G401 (cell line): Measurements from ENCODE around the gene SOX8. TPM values are rescaled to one million over a fixed set of nuclear protein-coding genes. Genes with fewer than 3 reads are reported as not detected.

Experiments
- DNase-seq: peaks from one replicate; pipeline ENCODE4 v3.0.0-alpha.2; 2015; ENCODE audit warnings: low spot score
- in situ Hi-C: cut with HindIII; loops from 2 replicates; pipeline ENCODE4 v1.10.0; 2016; ENCODE audit warnings: low sequenced_read_pairs, mixed read lengths
- total RNA-seq: library from RNA; depleted of rRNA; stranded (reverse); fragments of >200 nt; shearing (Covaris generic); gene quantifications from 2 replicates; pipeline ENCODE4 v1.2.3, GENCODE V29; 2014; rRNA removed

Gene SOX8
- total RNA-seq, 1 experiment from 2014 or later = 72.7 TPM

DNA sequence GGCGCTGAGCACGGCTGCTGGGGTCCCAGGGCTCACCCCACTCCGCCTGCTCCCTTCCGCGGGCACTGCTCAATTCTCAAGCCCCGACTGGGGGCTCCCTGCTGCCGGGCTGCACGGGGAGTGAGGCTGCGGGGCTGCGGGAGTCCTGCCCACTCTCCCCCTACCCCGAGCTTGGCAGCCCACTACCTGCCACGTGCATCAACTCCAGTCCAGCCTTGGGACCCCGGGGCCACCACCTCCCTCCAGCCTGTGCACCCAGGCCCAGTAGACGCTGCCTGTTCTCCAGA is 47.6 kb downstream of the SOX8 start:
- DNase-seq = no peak
- in situ Hi-C loops = no loop called here

DNA sequence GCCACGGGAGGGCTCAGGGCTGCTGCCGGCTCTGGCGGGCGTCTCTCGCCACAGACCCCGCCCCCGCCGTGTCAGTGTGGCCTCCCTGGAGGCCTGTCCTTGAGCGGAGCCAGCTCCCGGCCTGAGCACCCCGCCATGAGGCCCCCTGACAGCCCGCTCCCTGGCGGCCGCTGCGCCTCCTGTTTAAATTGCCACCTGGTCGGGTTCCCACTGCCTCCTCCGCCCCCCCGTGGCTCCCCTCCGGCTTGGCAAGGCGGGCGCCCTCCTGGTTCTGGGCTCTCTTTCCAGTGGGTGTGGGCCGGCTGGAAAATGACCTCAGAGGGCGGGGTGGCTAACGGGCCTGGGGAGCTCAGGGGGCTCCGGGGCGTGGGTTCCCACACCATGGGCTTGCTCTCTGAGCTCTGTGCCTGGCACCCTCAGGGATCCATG is 48.9 kb downstream of the SOX8 start:
- in situ Hi-C loops = no loop called here
- DNase-seq = no peak

DNA sequence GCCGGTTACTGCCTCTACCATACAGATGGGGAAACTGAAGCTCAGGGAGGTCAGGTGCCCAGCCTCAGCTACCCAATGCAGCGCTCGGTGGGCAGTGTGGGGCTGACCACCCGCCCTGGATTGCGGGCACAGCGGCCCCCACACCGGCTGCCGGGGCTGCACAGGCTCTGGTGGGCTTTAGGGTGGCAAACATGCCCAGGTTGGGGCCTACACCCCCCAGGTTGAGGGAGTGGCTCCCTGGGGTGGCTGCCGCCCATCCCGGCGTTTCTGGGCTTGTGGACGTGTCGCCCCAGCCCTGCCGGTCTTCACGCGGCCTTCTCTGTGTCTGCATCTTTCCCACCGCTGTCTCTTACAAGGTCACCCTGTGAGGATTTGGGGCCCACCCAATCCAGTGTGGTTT is 50.1 kb downstream of the SOX8 start:
- DNase-seq = no peak
- in situ Hi-C loops = no loop called here

DNA sequence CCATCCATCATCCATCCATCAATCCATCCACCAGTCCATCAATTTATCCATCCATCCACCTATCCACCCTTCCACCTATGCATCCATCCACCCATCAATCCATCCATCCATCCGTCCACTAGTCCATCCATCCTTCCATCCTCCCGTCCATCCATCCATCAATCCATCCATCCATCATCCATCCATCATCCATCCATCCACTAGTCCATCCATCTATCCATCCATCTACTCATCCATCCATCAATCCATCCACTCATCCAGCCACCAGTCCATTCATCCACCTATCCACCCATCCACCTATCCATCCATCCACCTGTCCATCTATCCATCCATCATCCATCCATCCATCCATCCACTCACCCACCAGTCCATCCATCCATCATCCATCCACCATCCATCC is 51.0 kb downstream of the SOX8 start:
- no peak for DNase-seq
- in situ Hi-C loops = no loop called here

DNA sequence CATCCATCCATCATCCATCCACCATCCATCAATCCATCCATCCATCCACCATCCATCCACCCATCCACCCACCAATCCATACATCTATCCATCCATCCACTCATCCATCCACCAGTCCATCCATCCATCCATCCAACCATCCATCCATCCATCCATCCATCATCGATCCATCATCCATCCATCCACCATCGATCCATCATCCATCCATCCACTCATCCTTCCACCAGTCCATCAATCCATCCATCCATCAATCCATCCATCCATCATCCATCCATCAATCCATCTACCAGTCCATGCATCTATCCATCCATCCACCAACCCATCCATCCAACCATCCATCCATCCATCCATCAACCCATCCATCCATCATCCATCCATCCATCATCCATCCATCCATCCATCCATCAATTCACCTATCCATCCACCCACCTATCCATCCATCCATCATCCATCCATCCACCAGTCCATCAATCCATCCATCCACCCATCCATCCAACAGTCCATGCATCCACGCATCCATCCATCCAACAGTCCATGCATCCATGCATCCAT is 51.6 kb downstream of the SOX8 start:
- in situ Hi-C loops = no loop called here
- no peak for DNase-seq

DNA sequence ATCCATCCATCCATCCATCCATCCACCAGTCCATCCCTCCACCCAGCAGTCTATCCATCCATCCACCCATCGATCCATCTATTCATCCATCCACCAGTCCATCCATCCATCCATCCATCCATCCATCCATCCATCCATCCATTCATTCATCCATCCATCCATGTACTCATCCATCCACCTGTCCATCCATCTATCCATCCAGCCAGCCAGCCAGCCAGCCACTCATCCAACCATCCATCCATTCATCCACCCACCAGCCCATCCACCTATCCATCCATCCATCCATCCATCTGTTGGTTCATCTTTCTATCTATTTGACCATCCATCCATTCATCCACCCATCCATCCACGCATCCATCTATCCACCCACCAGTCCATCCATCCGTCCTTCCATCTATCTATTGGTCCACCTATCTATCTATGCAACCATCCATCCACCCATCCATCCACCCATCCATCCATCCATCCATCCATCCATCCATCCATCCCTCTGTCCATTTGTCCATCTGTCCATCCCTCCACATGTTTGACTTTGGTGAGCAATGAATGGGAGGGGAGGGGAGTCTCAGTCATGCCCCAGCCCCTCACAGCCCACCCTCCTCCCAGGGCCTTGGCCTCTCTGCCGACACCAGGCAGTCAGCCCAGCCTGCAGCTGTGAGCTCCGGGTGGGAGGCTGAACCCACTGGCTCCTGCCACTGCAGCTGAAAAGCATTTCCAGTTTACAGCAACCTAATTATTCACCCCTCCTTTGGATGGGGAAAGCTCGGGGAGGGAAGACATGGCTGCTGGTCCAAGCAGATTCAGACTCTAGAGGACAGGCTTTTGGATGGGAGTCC is 52.9 kb downstream of the SOX8 start:
- in situ Hi-C loops = loop anchor here (5.0 kb wide), 1 partner anchor 47 kb away; no protein-coding TSS in a partner anchor
- no peak for DNase-seq

DNA sequence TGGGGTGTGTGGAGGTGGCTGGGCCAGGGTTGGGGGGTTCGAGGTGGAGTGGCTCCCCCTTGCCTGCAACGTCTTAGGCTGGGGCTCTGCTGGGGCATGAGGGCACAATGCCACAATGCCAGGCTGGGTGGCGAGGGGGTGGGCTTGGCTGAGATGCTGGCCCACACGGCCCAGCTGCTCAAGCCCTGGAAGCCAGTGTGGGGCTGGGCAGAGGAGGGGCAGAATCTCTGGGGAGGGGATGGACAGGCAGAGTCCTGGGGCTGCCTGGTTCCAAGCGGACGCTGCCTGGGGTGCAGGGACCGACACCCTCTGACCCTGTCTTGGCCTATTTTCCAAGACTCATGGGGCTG is 53.5 kb downstream of the SOX8 start:
- in situ Hi-C loops = loop anchor here (5.0 kb wide), 1 partner anchor 48 kb away; no protein-coding TSS in a partner anchor
- DNase-seq = no peak

DNA sequence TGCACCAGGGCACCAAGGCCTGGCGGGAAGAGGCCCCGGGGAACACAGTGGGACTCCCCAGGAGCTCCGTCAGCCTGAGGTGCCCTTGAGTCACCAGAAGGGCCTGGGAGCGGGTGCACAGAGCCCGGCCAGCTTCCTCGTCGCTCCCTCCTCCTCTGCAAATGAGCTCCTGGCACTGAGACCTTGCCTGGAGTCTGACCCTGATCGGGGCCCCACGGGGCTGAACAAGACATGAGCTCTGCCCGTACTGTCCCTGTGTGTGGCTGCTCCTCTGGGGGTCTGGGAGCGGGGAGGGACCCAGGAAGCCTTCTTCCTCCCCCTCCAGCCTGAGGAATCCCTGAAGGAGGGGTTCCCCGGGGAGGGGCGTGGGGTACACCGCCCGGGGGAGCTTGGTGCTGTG is 54.6 kb downstream of the SOX8 start:
- no peak for DNase-seq
- in situ Hi-C loops = loop anchor here (5.0 kb wide), 1 partner anchor 49 kb away; no protein-coding TSS in a partner anchor

Other genes with a start within 250 kb of the SOX8 start
- gene CIAO3, start 240.8 kb upstream of the SOX8 start, total RNA-seq = 29.6 and 49.4 TPM in 2 replicates
- 0.14 and 1.8 TPM in 2 replicates for gene MSLN, start 221.0 kb upstream of the SOX8 start, total RNA-seq
- gene RPUSD1, start 193.4 kb upstream of the SOX8 start, total RNA-seq = 69.3 and 95.5 TPM in 2 replicates
- 60.2 and 61.4 TPM in 2 replicates for gene CHTF18, start 193.2 kb upstream of the SOX8 start, total RNA-seq
- 0.17 TPM in 1 of 2 replicates, not detected in the other for gene GNG13, start 181.0 kb upstream of the SOX8 start, total RNA-seq
- 25.9 and 34.1 TPM in 2 replicates for gene LMF1, start 10.8 kb upstream of the SOX8 start, total RNA-seq
- gene SSTR5, start 91.0 kb downstream of the SOX8 start, total RNA-seq = not detected in 2 replicates
- gene C1QTNF8, start 114.5 kb downstream of the SOX8 start, total RNA-seq = 1.5 and 2.6 TPM in 2 replicates
- 14.8 and 21.8 TPM in 2 replicates for gene CACNA1H, start 171.3 kb downstream of the SOX8 start, total RNA-seq
- not detected in 2 replicates for gene TPSG1, start 243.5 kb downstream of the SOX8 start, total RNA-seq
- not detected in 2 replicates for gene TPSB2, start 248.4 kb downstream of the SOX8 start, total RNA-seq